ENCODE results near the gene RASAL2. TPM values are rescaled to one million over a fixed set of nuclear protein-coding genes. Genes with fewer than 3 reads are reported as not detected.

RASAL2 gene
- total RNA-seq, 1 experiment from 2014 or later, result 31.6 TPM

DNA sequence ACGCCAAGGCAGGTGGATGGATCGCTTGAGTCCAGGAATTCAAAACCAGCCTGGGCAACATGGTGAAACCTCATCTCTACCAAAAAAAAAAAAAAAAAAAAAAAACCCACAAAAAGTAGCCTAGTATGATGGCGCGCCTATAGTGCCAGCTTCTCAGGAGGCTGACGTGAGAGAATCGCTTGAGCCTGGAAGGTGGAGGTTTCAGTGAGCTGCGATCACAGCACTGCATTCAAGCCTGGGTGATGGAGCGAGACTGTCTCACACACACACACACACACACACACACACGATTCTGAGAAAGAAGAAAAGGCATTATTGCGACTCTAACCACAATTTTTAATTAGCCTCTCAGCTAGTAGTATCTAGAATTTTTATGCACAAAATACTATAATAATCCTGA lies 86.5 kb downstream of the RASAL2 start:
- in situ Hi-C loops (cut with HindIII; ENCODE audit: low pct_unique_long_range_greater_than_20kb, low sequenced_read_pairs) (no loop called here), intact Hi-C loops (cut with micrococcal nuclease; ENCODE audit: unreplicated experiment) (no loop called here)
- TF ChIP-seq SIN3A (IDR thresholded peaks at IDR 0.05; ENCODE audit: borderline replicate concordance, insufficient read depth, low read depth, low read length) (no peak), POLR2AphosphoS5 (IDR thresholded peaks at IDR 0.05; ENCODE audit: low read depth, low read length) (no peak), TCF7L2 (IDR thresholded peaks at IDR 0.05; ENCODE audit: low read depth, low read length) (no peak)
- TF ChIP-seq, protein P1, sequence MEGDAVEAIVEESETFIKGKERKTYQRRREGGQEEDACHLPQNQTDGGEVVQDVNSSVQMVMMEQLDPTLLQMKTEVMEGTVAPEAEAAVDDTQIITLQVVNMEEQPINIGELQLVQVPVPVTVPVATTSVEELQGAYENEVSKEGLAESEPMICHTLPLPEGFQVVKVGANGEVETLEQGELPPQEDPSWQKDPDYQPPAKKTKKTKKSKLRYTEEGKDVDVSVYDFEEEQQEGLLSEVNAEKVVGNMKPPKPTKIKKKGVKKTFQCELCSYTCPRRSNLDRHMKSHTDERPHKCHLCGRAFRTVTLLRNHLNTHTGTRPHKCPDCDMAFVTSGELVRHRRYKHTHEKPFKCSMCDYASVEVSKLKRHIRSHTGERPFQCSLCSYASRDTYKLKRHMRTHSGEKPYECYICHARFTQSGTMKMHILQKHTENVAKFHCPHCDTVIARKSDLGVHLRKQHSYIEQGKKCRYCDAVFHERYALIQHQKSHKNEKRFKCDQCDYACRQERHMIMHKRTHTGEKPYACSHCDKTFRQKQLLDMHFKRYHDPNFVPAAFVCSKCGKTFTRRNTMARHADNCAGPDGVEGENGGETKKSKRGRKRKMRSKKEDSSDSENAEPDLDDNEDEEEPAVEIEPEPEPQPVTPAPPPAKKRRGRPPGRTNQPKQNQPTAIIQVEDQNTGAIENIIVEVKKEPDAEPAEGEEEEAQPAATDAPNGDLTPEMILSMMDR (IDR thresholded peaks at IDR 0.05), result no peak
- TF ChIP-seq, protein P2, sequence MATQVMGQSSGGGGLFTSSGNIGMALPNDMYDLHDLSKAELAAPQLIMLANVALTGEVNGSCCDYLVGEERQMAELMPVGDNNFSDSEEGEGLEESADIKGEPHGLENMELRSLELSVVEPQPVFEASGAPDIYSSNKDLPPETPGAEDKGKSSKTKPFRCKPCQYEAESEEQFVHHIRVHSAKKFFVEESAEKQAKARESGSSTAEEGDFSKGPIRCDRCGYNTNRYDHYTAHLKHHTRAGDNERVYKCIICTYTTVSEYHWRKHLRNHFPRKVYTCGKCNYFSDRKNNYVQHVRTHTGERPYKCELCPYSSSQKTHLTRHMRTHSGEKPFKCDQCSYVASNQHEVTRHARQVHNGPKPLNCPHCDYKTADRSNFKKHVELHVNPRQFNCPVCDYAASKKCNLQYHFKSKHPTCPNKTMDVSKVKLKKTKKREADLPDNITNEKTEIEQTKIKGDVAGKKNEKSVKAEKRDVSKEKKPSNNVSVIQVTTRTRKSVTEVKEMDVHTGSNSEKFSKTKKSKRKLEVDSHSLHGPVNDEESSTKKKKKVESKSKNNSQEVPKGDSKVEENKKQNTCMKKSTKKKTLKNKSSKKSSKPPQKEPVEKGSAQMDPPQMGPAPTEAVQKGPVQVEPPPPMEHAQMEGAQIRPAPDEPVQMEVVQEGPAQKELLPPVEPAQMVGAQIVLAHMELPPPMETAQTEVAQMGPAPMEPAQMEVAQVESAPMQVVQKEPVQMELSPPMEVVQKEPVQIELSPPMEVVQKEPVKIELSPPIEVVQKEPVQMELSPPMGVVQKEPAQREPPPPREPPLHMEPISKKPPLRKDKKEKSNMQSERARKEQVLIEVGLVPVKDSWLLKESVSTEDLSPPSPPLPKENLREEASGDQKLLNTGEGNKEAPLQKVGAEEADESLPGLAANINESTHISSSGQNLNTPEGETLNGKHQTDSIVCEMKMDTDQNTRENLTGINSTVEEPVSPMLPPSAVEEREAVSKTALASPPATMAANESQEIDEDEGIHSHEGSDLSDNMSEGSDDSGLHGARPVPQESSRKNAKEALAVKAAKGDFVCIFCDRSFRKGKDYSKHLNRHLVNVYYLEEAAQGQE (IDR thresholded peaks at IDR 0.05; ENCODE audit: insufficient read depth in 1 of 2, low read depth in 2 of 2, low read length in 1 of 2), result no peak
- no peak overlapping the region for H3K4me3 ChIP-seq (ENCODE audit: low read depth in 2 of 2, low read length in 2 of 2)
- no peaks in the 10 kb centered on the region; the same call in 1 of the 2 replicates for H3K9me3 ChIP-seq (ENCODE audit: control insufficient read depth, insufficient read depth, low read depth, low read length)
- no peaks in the 10 kb centered on the region for H3K36me3 ChIP-seq (ENCODE audit: control insufficient read depth, insufficient read depth, low read length)
- H3K4me1 ChIP-seq (ENCODE audit: control insufficient read depth, insufficient read depth, low read length), result no peaks in the 10 kb centered on the region
- H3K27ac ChIP-seq (ENCODE audit: low read length), result no peak overlapping the region
- CTCF ChIA-PET, result no interaction called here
- DNase-seq (ENCODE audit: low read depth, low spot score) (no peak), ATAC-seq (no peak)
- no TSS peak for BruUV-seq (replicated peaks)
- POLR2A ChIA-PET, result no interaction called here
- H3K27me3 ChIP-seq (ENCODE audit: control insufficient read depth, insufficient read depth, low read length), result no peaks in the 10 kb centered on the region

DNA sequence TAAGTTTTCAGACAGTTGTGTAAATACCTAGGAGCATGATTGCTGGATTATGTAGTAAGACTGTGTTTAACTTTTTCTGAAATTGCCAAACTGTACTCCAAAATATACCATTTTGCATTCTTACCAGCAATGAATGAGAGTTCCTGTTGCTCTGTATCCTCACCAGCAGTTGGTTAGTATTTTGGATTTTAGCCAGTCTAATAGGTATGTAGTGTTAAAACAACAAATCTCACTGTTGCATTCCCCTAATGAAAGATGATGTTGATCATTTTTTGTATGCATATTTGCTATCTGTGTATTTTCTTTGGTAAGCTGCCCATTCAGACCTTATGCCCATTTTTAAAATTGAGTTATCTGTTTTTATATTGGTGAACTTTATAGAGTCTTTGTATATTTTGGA lies 89.9 kb downstream of the RASAL2 start:
- Histone ChIP-seq H3K36me3 (ENCODE audit: control insufficient read depth, insufficient read depth, low read length) (no peaks in the 10 kb centered on the region), H3K9me3 (ENCODE audit: control insufficient read depth, insufficient read depth, low read depth, low read length) (no peaks in the 10 kb centered on the region; the same call in 1 of the 2 replicates), H3K27ac (ENCODE audit: low read length) (no peak overlapping the region), H3K4me3 (ENCODE audit: low read depth in 2 of 2, low read length in 2 of 2) (no peak overlapping the region), H3K4me1 (ENCODE audit: control insufficient read depth, insufficient read depth, low read length) (no peaks in the 10 kb centered on the region), H3K27me3 (ENCODE audit: control insufficient read depth, insufficient read depth, low read length) (no peaks in the 10 kb centered on the region)
- BruUV-seq (replicated peaks), result no TSS peak
- ChIA-PET POLR2A (no interaction called here), CTCF (no interaction called here)
- in situ Hi-C loops (cut with HindIII; ENCODE audit: low pct_unique_long_range_greater_than_20kb, low sequenced_read_pairs) (no loop called here), intact Hi-C loops (cut with micrococcal nuclease; ENCODE audit: unreplicated experiment) (no loop called here)
- DNase-seq (ENCODE audit: low read depth, low spot score) (no peak), ATAC-seq (no peak)
- TF ChIP-seq, protein P2 (IDR thresholded peaks at IDR 0.05; ENCODE audit: insufficient read depth in 1 of 2, low read depth in 2 of 2, low read length in 1 of 2), result no peak
